K562 (cell line): ENCODE measurements around the gene WWOX. TPM values are rescaled to one million over a fixed set of nuclear protein-coding genes. Genes with fewer than 3 reads are reported as not detected.

Experiments
- ELF4 ChIP-seq: fragments of 450-650 bp; formaldehyde crosslinking; IDR thresholded peaks from 2 replicates; pipeline ENCODE4 v1.4.0; 2022; ENCODE audit warnings: missing genetic modification characterization
- MTA3 ChIP-seq: fragments of 450-650 bp; formaldehyde crosslinking; IDR thresholded peaks from 2 replicates; pipeline ENCODE4 v1.6.1; 2017; ENCODE audit warnings: mild to moderate bottlenecking, borderline replicate concordance
- NBN ChIP-seq: fragments of 450-650 bp; IDR thresholded peaks from 2 replicates; pipeline ENCODE4 v1.6.1; 2016; ENCODE audit warnings: low read depth, mild to moderate bottlenecking
- RBM15 ChIP-seq: fragments of 200-400 bp; formaldehyde crosslinking; IDR thresholded peaks from 2 replicates; pipeline ENCODE4 v1.6.1; 2018; ENCODE audit warnings: mild to moderate bottlenecking, low read length, moderate library complexity; ENCODE audit not compliant: insufficient read depth
- SP2 ChIP-seq: IDR thresholded peaks from 2 replicates; pipeline ENCODE4 v1.6.1; 2011; ENCODE audit warnings: mild to moderate bottlenecking, low read depth, low read length, moderate library complexity; ENCODE audit not compliant: poor library complexity, severe bottlenecking; ENCODE audit errors: extremely low read depth
- ZNF282 ChIP-seq: sonication (generic); formaldehyde crosslinking; IDR thresholded peaks from 2 replicates; pipeline ENCODE4 v1.8.1; 2023; ENCODE audit warnings: missing genetic modification reagents
- ZNF609 ChIP-seq: sonication (generic); formaldehyde crosslinking; IDR thresholded peaks from 2 replicates; pipeline ENCODE4 v1.8.1; 2023; ENCODE audit warnings: missing genetic modification reagents, mild to moderate bottlenecking, borderline replicate concordance
- polyA plus RNA-seq, 8 experiments: library from polyadenylated mRNA; depleted of rRNA in 4 of 8; stranded (reverse) in 5 of 8; unstranded in 3 of 8; fragments of >200 nt; fragmentation: Nextera tagmentation in 2 of 8; fragmentation: Illumina TruSeq in 1 of 8; extraction: Ambion mirVana in 2 of 8; extraction: Trizol in 1 of 8; gene quantifications; 2 replicates each; pipeline versions ENCODE4 v1.2.1 to v1.2.3, GENCODE V29; 2011 to 2014; ENCODE audit warnings: inconsistent platforms in 1 of 8, missing spikeins in 1 of 8
- total RNA-seq, 7 experiments: library from RNA; depleted of rRNA in 6 of 7; stranded (reverse); fragments of >200 nt in 6 of 7; fragmentation: Illumina TruSeq in 2 of 7; extraction: Trizol in 2 of 7; gene quantifications; 2 replicates each; pipeline versions ENCODE4 v1.2.1 to v1.2.3, GENCODE V29; 2011 to 2021; ENCODE audit warnings: low replicate concordance in 1 of 7

The WWOX gene
- total and polyA plus RNA-seq, 9 of the 15 experiments (the other 6 are each of a cell fraction or from before 2014, with no cell fraction given), result 1.6 to 22.7 (median 8.1) TPM

- TF ChIP-seq ZNF609, result no peak
- TF ChIP-seq ZNF282, result no peak
- no peak for TF ChIP-seq NBN
- no peak for TF ChIP-seq MTA3
- no peak for TF ChIP-seq SP2
- no peak for TF ChIP-seq RBM15
- no peak for TF ChIP-seq ELF4
Measured at GRCh38 chr16:78362524-78363135, 263.2 kb downstream of the WWOX start (continued).
